ENCODE results near the gene MDFIC2.
"Not testable (repeated sequence)": the region's sequence is repeated elsewhere in the genome, so short reads cannot be mapped to it uniquely, and the experiment has no call there.

MDFIC2 gene

DNA sequence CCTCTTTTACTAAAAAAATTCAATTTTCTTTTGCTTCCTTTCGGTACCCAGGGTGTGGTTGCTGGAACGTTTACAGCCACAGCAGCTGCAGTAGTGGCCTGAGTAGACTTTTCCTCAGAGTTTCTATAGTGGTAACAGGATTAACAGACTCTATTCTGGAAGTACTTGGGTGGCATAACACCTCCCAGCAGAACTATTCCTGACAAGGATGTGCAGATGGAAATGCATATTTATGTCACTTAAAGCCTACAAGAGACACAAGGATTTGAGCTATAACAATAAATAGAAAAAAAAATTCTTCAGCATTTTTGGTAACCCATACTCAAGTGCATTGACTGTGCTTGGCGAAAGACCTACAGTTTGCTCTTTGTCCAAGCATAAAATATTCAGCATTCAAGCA lies 94.0 kb downstream of the MDFIC2 start:
- Histone ChIP-seq H3K27me3 (ENCODE audit: insufficient read depth, insufficient read length) (no peaks in the 10 kb centered on the region), H3K9ac (ENCODE audit: insufficient read length, low read depth) (no peak overlapping the region), H3K4me3 (ENCODE audit: insufficient read length, low read depth) (no peak overlapping the region), H3K36me3 (ENCODE audit: insufficient read depth, insufficient read length, low read length) (no peaks in the 10 kb centered on the region), H3K4me1 (ENCODE audit: insufficient read depth, insufficient read length) (no peaks in the 10 kb centered on the region), H3K9me3 (ENCODE audit: insufficient read depth, low read length) (no peaks in the 10 kb centered on the region)
- TF ChIP-seq YY1 (IDR thresholded peaks at IDR 0.05; ENCODE audit: insufficient read depth, insufficient read length) (no peak), SUZ12 (IDR thresholded peaks at IDR 0.05; ENCODE audit: extremely low read depth, insufficient read depth, insufficient read length) (no peak), ZNF274 (IDR thresholded peaks at IDR 0.05; ENCODE audit: low read depth, low read length) (no peak)
- no peak for DNase-seq (ENCODE audit: low read depth, low spot score)

DNA sequence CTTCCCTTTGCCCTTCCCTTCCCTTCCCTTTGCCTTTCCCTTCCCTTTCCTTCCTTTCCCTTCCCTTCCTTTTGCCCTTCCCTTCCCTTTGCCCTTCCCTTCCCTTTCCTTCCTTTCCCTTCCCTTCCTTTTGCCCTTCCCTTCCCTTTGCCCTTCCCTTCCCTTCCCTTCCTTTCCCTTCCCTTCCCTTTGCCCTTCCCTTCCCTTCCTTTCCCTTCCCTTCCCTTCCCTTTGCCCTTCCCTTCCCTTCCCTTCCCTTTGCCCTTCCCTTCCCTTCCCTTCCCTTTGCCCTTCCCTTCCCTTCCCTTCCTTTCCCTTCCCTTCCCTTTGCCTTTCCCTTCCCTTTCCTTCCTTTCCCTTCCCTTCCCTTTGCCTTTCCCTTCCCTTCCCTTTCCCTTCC lies 101.2 kb downstream of the MDFIC2 start:
- H3K27me3 ChIP-seq (ENCODE audit: insufficient read depth, insufficient read length); DNase-seq (ENCODE audit: low read depth, low spot score); H3K4me1 ChIP-seq (ENCODE audit: insufficient read depth, insufficient read length); H3K9ac ChIP-seq (ENCODE audit: insufficient read length, low read depth); H3K36me3 ChIP-seq (ENCODE audit: insufficient read depth, insufficient read length, low read length); H3K9me3 ChIP-seq (ENCODE audit: insufficient read depth, low read length); H3K4me3 ChIP-seq (ENCODE audit: insufficient read length, low read depth): not testable (repeated sequence)

DNA sequence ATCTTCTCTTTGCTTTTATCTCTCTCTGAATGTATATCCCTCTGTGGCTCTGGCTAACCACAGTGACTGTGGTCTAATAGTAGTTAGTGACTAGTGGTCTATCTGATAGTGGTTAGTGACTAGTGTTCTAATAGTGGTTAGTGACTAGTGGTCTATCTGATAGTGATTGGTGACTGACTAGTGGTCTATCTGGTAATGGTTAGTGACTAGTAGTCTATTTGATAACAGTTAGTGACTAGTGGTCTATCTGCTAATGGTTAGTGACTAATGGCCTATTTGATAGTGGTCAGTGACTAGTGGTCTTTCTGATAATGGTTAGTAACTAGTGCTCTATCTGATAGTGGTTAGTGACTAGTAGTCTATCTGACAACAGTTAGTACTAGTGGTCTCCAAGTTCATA lies 110.5 kb downstream of the MDFIC2 start:
- no peaks in the 10 kb centered on the region for H3K4me1 ChIP-seq (ENCODE audit: insufficient read depth, insufficient read length)
- no peaks in the 10 kb centered on the region for H3K27me3 ChIP-seq (ENCODE audit: insufficient read depth, insufficient read length)
- H3K4me3 ChIP-seq (ENCODE audit: insufficient read length, low read depth) = no peak overlapping the region
- TF ChIP-seq YY1 (IDR thresholded peaks at IDR 0.05; ENCODE audit: insufficient read depth, insufficient read length) (no peak), ZNF274 (IDR thresholded peaks at IDR 0.05; ENCODE audit: low read depth, low read length) (no peak), SUZ12 (IDR thresholded peaks at IDR 0.05; ENCODE audit: extremely low read depth, insufficient read depth, insufficient read length) (no peak)
- no peaks in the 10 kb centered on the region for H3K9me3 ChIP-seq (ENCODE audit: insufficient read depth, low read length)
- no peak overlapping the region for H3K9ac ChIP-seq (ENCODE audit: insufficient read length, low read depth)
- no peaks in the 10 kb centered on the region for H3K36me3 ChIP-seq (ENCODE audit: insufficient read depth, insufficient read length, low read length)
- no peak for DNase-seq (ENCODE audit: low read depth, low spot score)

DNA sequence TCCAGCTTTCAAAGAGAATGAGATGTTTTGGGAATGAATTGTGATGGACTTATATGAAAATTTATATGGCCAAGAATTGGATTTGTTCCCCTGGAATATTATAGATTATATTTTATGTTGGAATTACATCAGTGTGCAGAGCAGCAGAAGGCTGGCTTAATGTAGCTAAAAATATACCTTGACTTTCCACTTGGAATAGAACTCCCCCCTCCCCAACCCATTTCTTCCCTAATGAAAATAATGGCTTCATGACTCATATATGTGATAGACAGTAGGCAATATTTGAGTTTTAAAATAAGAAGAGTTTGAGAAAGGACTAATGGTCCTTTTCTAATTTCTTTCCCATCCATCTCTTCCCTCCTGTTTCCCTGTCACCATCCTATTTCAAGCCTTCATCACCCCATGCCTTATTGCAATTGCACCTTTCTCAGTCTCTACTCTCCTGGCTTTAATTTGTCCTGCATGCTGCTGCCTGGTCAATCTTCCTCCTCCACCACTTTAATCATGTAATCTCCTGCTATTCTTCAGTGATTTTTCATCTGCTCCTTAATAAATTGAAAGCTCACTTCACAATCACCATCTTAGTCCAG lies 122.5 kb downstream of the MDFIC2 start:
- no peaks in the 10 kb centered on the region for H3K36me3 ChIP-seq (ENCODE audit: insufficient read depth, insufficient read length, low read length)
- no peaks in the 10 kb centered on the region for H3K4me1 ChIP-seq (ENCODE audit: insufficient read depth, insufficient read length)
- no peak overlapping the region for H3K4me3 ChIP-seq (ENCODE audit: insufficient read length, low read depth)
- H3K27me3 ChIP-seq (ENCODE audit: insufficient read depth, insufficient read length) = no peaks in the 10 kb centered on the region
- no peak for DNase-seq (ENCODE audit: low read depth, low spot score)
- H3K9me3 ChIP-seq (ENCODE audit: insufficient read depth, low read length) = no peaks in the 10 kb centered on the region
- no peak overlapping the region for H3K9ac ChIP-seq (ENCODE audit: insufficient read length, low read depth)
- TF ChIP-seq YY1 (IDR thresholded peaks at IDR 0.05; ENCODE audit: insufficient read depth, insufficient read length) = no peak

DNA sequence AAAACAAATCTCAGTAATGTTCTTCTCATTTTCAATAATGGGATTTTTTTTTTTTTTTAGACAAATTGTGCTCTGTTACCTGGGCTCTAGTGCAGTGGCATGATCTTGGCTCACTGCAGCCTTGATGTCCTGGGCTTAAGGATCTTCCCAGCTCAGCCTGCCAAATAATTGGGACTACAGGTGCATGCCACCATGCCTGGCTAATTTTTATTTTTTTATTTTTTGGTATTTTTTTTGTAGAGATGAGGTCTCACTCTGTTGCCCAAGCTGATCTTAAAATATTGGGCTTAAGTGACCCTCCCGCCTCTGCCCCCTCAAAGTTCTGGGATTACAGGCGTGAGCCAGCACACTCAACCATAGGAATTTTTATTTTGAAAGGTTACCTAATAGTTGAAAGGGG lies 126.2 kb downstream of the MDFIC2 start:
- no peak overlapping the region for H3K4me3 ChIP-seq (ENCODE audit: insufficient read length, low read depth)
- TF ChIP-seq ZNF274 (IDR thresholded peaks at IDR 0.05; ENCODE audit: low read depth, low read length) (no peak), YY1 (IDR thresholded peaks at IDR 0.05; ENCODE audit: insufficient read depth, insufficient read length) (no peak), SUZ12 (IDR thresholded peaks at IDR 0.05; ENCODE audit: extremely low read depth, insufficient read depth, insufficient read length) (no peak)
- H3K9ac ChIP-seq (ENCODE audit: insufficient read length, low read depth) = no peak overlapping the region
- H3K36me3 ChIP-seq (ENCODE audit: insufficient read depth, insufficient read length, low read length) = no peaks in the 10 kb centered on the region
- no peaks in the 10 kb centered on the region for H3K9me3 ChIP-seq (ENCODE audit: insufficient read depth, low read length)
- H3K27me3 ChIP-seq (ENCODE audit: insufficient read depth, insufficient read length) = no peaks in the 10 kb centered on the region
- H3K4me1 ChIP-seq (ENCODE audit: insufficient read depth, insufficient read length) = no peaks in the 10 kb centered on the region
- no peak for DNase-seq (ENCODE audit: low read depth, low spot score)

DNA sequence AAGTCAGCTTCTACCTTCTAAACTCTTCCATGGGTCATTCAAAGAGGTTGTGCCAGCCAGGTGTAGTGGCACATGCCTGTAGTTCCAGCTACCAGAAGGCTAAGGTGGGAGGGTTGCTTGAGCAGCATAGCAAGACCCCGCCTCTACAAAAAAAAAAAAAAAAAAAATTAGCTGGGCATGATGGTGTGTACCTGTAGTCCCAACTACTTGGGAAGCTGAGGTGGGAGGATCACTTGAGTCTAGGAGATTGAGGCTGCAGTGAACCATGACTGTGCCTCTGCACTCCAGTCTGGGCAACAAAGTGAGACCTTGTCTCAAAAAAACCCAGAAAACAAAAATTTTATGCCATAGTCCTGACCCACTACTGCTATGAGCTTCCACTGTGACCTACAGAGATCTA lies 126.8 kb downstream of the MDFIC2 start:
- H3K9ac ChIP-seq (ENCODE audit: insufficient read length, low read depth) = no peak overlapping the region
- no peaks in the 10 kb centered on the region for H3K4me1 ChIP-seq (ENCODE audit: insufficient read depth, insufficient read length)
- no peaks in the 10 kb centered on the region for H3K27me3 ChIP-seq (ENCODE audit: insufficient read depth, insufficient read length)
- H3K9me3 ChIP-seq (ENCODE audit: insufficient read depth, low read length) = no peaks in the 10 kb centered on the region
- no peak for DNase-seq (ENCODE audit: low read depth, low spot score)
- H3K36me3 ChIP-seq (ENCODE audit: insufficient read depth, insufficient read length, low read length) = no peaks in the 10 kb centered on the region
- TF ChIP-seq SUZ12 (IDR thresholded peaks at IDR 0.05; ENCODE audit: extremely low read depth, insufficient read depth, insufficient read length) (no peak), ZNF274 (IDR thresholded peaks at IDR 0.05; ENCODE audit: low read depth, low read length) (no peak), YY1 (IDR thresholded peaks at IDR 0.05; ENCODE audit: insufficient read depth, insufficient read length) (no peak)
- no peak overlapping the region for H3K4me3 ChIP-seq (ENCODE audit: insufficient read length, low read depth)

DNA sequence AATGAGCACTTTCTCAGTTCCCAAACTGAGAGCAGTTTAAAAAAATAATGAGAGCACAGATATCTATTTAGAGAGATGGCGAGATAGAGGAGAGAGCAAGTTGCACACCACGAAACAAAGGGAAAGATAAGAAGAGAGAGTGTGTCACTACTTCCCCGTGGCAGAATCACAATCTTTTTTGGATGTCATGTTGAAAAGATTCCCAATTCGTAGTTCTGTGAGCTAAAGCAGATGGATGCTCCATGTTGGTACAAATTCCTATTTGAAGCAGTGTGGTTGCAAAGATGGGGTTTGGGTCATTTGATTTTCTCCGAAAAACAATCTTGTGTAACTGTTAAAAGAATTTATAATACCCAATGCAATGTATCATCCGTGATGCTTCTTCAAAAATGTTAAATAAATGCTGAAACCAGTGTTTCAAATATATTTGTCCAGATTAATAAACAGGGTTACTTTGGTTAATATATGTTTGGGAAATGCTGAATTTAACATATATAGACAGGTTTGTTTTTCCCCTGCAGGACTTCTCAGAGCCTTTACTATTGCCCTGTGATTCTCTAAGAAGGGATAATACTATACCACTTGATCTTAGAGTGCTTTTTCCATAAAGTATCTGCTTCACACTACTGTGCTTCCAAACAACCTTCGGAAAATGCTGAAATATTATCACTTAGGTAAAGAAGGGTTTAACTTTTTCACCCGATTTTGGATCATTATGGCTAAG lies 128.5 kb downstream of the MDFIC2 start:
- DNase-seq (ENCODE audit: low read depth, low spot score) = no peak

DNA sequence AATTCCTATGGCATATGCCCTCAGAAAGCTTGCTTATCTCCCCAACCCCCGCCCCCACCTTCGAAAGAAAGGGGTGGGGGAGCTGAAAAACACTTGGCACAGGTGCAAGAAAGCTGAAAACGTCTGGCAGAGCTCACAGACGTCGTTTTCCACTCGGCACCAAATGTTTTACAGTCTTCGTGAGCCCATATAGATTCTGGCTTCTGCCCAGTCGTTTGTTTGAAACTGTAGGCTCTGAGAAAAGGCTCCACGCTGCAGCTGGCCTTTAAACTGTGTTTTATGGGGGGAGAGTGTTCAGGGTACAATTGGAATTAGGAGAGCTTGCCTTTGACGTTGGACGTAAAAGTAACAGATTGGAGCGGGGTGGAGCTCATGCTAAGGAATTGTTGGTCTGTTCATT lies 130.3 kb downstream of the MDFIC2 start:
- TF ChIP-seq ZNF274 (IDR thresholded peaks at IDR 0.05; ENCODE audit: low read depth, low read length) = no peak
- no peak for TF ChIP-seq SUZ12 (IDR thresholded peaks at IDR 0.05; ENCODE audit: extremely low read depth, insufficient read depth, insufficient read length)
- TF ChIP-seq YY1 (IDR thresholded peaks at IDR 0.05; ENCODE audit: insufficient read depth, insufficient read length) = no peak
- no peak overlapping the region for H3K9ac ChIP-seq (ENCODE audit: insufficient read length, low read depth)
- no peaks in the 10 kb centered on the region for H3K9me3 ChIP-seq (ENCODE audit: insufficient read depth, low read length)

More for the DNA sequence above, 128.5 kb downstream of the MDFIC2 start:
- no peaks in the 10 kb centered on the region for H3K27me3 ChIP-seq (ENCODE audit: insufficient read depth, insufficient read length)
- H3K9ac ChIP-seq (ENCODE audit: insufficient read length, low read depth) = no peak overlapping the region
- no peaks in the 10 kb centered on the region for H3K4me1 ChIP-seq (ENCODE audit: insufficient read depth, insufficient read length)
- H3K4me3 ChIP-seq (ENCODE audit: insufficient read length, low read depth) = no peak overlapping the region
- no peaks in the 10 kb centered on the region for H3K9me3 ChIP-seq (ENCODE audit: insufficient read depth, low read length)
- TF ChIP-seq SUZ12 (IDR thresholded peaks at IDR 0.05; ENCODE audit: extremely low read depth, insufficient read depth, insufficient read length) = no peak
- H3K36me3 ChIP-seq (ENCODE audit: insufficient read depth, insufficient read length, low read length) = no peaks in the 10 kb centered on the region

More for the DNA sequence above, 130.3 kb downstream of the MDFIC2 start:
- no peak for DNase-seq (ENCODE audit: low read depth, low spot score)
- Histone ChIP-seq H3K27me3 (ENCODE audit: insufficient read depth, insufficient read length) (no peaks in the 10 kb centered on the region), H3K4me3 (ENCODE audit: insufficient read length, low read depth) (no peak overlapping the region), H3K4me1 (ENCODE audit: insufficient read depth, insufficient read length) (no peaks in the 10 kb centered on the region), H3K36me3 (ENCODE audit: insufficient read depth, insufficient read length, low read length) (no peaks in the 10 kb centered on the region)
